Naive thymus-derived CD4-positive, alpha-beta T cell (primary cell): Measurements from ENCODE around the gene TRIM10. TPM values are rescaled to one million over a fixed set of nuclear protein-coding genes. Genes with fewer than 3 reads are reported as not detected.

Experiments used
- ATAC-seq: fragments of 150-1000 bp; cut with Tn5 transposase; 2 replicates; pipeline ENCODE4 v1.10.0; 2021; ENCODE audit warnings: mild to moderate bottlenecking, moderate library complexity
- CTCF ChIA-PET: fragments of 350-600 bp; sonication (Branson Sonifier 250); formaldehyde crosslinking; loops from one replicate; lab custom pipeline; 2021; ENCODE audit warnings: antibody characterized with exemption; lab: Charles Lee
- POLR2A ChIA-PET: fragments of 350-600 bp; sonication (Branson Sonifier 250); formaldehyde crosslinking; loops from one replicate; lab custom pipeline; 2021; ENCODE audit warnings: antibody characterized with exemption, inconsistent platforms; lab: Charles Lee
- DNase-seq, 9 donors: peaks; one replicate each; pipeline versions ENCODE4 v3.0.0 to v3.0.0-alpha.2; 2020 to 2022; ENCODE audit warnings: mixed read lengths in 1 of 9
- H3K27ac ChIP-seq: one replicate; pipeline ENCODE4 v1.7.0; 2013; ENCODE audit warnings: mild to moderate bottlenecking, low read depth, low read length, moderate library complexity
- H3K27me3 ChIP-seq, 2 donors: one replicate each; pipeline ENCODE4 v1.7.0; 2013; ENCODE audit warnings: low read length in 2 of 2, mild to moderate bottlenecking in 2 of 2, moderate library complexity in 2 of 2; ENCODE audit not compliant: control insufficient read depth in 2 of 2, insufficient read depth in 2 of 2
- H3K36me3 ChIP-seq, 3 experiments: 1 replicate in 2 of 3; 2 replicates in 1 of 3; pipeline ENCODE4 v1.7.0; 2013; ENCODE audit warnings: low read length in 3 of 3, mild to moderate bottlenecking in 3 of 3, moderate library complexity in 1 of 3; ENCODE audit not compliant: insufficient read depth in 3 of 3, control insufficient read depth in 2 of 3
- H3K4me1 ChIP-seq, 2 donors: one replicate each; pipeline ENCODE4 v1.7.0; 2013; ENCODE audit warnings: low read length in 2 of 2, mild to moderate bottlenecking in 2 of 2, moderate library complexity in 1 of 2; ENCODE audit not compliant: control insufficient read depth in 2 of 2, insufficient read depth in 2 of 2
- H3K4me3 ChIP-seq: 2 replicates; pipeline ENCODE4 v1.7.0; 2013; ENCODE audit warnings: mild to moderate bottlenecking, low read length
- H3K9me3 ChIP-seq, 3 experiments: 1 replicate in 2 of 3; 2 replicates in 1 of 3; pipeline ENCODE4 v1.7.0; 2013; ENCODE audit warnings: low read length in 3 of 3; ENCODE audit not compliant: control insufficient read depth in 2 of 3
- H3K27ac Mint-ChIP-seq, 9 donors: one replicate each; pipeline ENCODE4 v1.8.0; 2020 to 2022; ENCODE audit warnings: mixed read lengths in 9 of 9, mild to moderate bottlenecking in 8 of 9, moderate library complexity in 5 of 9, inconsistent platforms in 2 of 9
- H3K27me3 Mint-ChIP-seq, 5 donors: one replicate each; pipeline ENCODE4 v1.8.0; 2021 to 2022; ENCODE audit warnings: mixed read lengths in 5 of 5, mild to moderate bottlenecking in 1 of 5
- H3K36me3 Mint-ChIP-seq, 5 donors: one replicate each; pipeline ENCODE4 v1.8.0; 2020 to 2022; ENCODE audit warnings: mixed read lengths in 5 of 5, mild to moderate bottlenecking in 3 of 5, inconsistent platforms in 1 of 5
- H3K4me1 Mint-ChIP-seq, 7 donors: one replicate each; pipeline ENCODE4 v1.8.0; 2020 to 2022; ENCODE audit warnings: mixed read lengths in 7 of 7, mild to moderate bottlenecking in 3 of 7, inconsistent platforms in 1 of 7
- H3K4me3 Mint-ChIP-seq, 10 donors: one replicate each; pipeline ENCODE4 v1.8.0; 2020 to 2022; ENCODE audit warnings: mild to moderate bottlenecking in 10 of 10, mixed read lengths in 10 of 10, moderate library complexity in 6 of 10, inconsistent platforms in 2 of 10
- H3K9me3 Mint-ChIP-seq, 11 donors: one replicate each; pipeline ENCODE4 v1.8.0; 2020 to 2022; ENCODE audit warnings: mixed read lengths in 11 of 11, mild to moderate bottlenecking in 4 of 11, inconsistent platforms in 1 of 11, moderate library complexity in 1 of 11
- intact Hi-C, 2 donors: fragments of 100-400 bp; cut with micrococcal nuclease; formaldehyde crosslinking; loops; one replicate each; pipeline ENCODE4 v1.15.1; 2023
- polyA plus RNA-seq, 2 donors: library from polyadenylated mRNA; unstranded; fragments of 300-500 nt; fragmentation: Illumina TruSeq; gene quantifications; one replicate each; pipeline ENCODE4 v1.2.3, GENCODE V29; 2021
- total RNA-seq, 6 experiments: library from RNA in 5 of 6; stranded (reverse) in 5 of 6; gene quantifications; 1 replicate in 5 of 6; 2 replicates in 1 of 6; pipeline ENCODE4 v1.2.3 and lab custom pipeline; 2021 to 2026

TRIM10 gene
- total and polyA plus RNA-seq, 7 experiments from 2014 or later: 0.12 TPM; not detected in 6

DNA sequence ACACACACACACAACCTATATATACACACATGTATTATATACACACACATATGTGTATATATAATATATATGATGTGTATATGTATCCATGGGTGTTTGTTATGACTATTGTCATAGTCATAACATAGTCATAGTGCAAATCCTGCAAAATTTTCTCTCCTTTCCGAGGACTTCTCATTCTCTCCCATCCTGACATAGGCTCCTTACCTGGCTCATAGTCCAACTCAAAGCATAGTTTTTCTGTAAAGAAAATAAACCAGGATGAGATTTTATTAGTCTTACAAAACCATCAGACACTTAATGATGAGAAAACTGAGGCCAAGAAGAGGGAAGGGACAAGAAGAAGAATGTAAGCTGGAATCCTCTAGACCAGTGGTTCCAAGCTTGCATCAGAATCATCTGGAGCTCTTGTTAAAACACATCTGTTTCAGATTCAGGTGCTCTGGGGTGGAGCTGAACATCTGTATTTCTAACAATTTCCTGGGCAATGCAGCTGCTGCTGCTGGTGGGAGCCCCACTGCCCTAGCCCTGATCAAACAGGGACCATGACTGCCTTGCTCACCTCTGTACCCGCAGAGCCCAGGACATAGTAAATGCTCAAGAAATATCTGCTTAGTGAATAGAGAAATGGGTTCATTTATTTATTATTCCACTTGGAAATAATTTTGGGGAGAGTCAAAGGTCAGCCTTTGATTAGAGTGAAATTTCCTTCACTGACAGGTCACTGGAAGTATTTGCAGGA, 5.3 kb downstream of the TRIM10 start:
- Mint-ChIP-seq H3K27ac (no peak overlapping the region), H3K27me3 (peaks cover 9 to 38% (median 19%) of the 10 kb centered on the region in 5 donors), H3K9me3 (no peaks in the 10 kb centered on the region), H3K4me1 (peaks cover 0 to 27% (median 4%) of the 10 kb centered on the region in 7 donors), H3K4me3 (no peak overlapping the region), H3K36me3 (no peaks in the 10 kb centered on the region)
- intact Hi-C loops: no loop called here
- no peak for ATAC-seq
- Histone ChIP-seq H3K4me3 (no peak overlapping the region), H3K9me3 (no peaks in the 10 kb centered on the region), H3K27ac (no peak overlapping the region), H3K27me3 (no peaks in the 10 kb centered on the region), H3K4me1 (no peaks in the 10 kb centered on the region), H3K36me3 (no peaks in the 10 kb centered on the region)
- DNase-seq: no peak
- ChIA-PET POLR2A (no interaction called here), CTCF (no interaction called here)

DNA sequence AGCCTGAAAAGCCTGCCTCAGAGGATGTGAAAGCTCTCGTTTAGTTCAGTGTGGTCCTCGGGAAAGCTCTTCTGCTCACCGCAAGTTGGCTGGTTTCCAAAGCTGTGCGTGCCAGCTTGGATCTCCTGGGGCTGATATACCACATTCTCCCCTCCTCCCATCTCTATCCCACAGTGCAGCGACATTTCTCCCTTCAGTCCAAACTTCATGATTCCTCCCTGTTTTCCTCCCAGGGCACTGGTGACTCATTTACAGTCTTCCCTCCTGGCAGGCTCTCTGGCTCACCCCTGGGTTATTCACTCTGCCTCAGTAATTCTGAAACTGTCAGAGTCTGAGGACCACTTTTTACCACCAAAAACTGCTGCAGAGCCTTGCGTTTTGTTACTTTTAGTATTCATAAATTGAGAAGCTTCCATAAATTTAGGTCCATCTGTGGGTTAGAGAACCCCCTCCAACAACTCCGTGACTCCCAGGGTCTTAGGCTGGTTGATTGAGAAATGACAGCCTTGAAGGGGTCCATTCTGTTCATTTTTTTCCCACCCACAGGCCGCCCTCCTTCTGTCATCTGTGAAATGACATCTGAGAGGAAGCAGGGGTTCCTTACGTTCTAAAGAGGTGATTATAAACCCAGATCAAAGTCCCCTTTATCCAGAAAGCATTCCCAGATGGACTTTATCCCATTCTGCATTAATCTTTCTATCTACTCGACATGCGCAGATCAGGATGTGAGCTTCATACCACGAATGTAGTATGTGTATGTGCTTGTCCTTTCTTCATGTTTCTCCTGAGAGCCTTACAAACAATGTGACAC, 6.1 kb downstream of the TRIM10 start:
- H3K27ac Mint-ChIP-seq: no peak overlapping the region

DNA sequence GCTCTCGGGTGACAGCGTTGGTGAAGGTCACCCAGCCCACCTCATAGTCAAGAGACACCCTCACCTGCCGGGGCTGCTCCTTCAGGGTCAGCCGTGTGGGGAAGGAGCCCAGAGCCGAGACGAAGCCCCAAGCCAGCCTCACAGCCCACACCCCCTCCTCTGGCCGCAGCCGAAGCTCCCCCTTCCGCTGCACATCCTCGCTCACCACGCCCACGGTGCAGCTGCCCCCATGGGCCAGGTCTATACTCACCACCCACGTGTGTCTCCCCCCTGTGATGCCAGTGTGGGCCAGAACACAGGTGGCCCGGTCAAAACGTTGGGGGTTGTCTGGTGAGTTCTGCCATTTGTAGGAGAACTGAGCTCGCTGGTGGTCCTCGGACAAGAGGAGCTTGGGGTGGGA, 7.0 kb downstream of the TRIM10 start:
- Histone ChIP-seq H3K27ac (no peak overlapping the region), H3K4me3 (no peak overlapping the region), H3K27me3 (no peaks in the 10 kb centered on the region), H3K4me1 (no peaks in the 10 kb centered on the region), H3K9me3 (no peaks in the 10 kb centered on the region), H3K36me3 (no peaks in the 10 kb centered on the region)
- H3K4me3 Mint-ChIP-seq: no peak overlapping the region
- no peaks in the 10 kb centered on the region for H3K9me3 Mint-ChIP-seq
- POLR2A ChIA-PET: no interaction called here
- peaks cover 10 to 46% (median 16%) of the 10 kb centered on the region in 5 donors for H3K27me3 Mint-ChIP-seq
- H3K4me1 Mint-ChIP-seq: peaks cover 0 to 24% (median 4%) of the 10 kb centered on the region in 7 donors
- no peaks in the 10 kb centered on the region for H3K36me3 Mint-ChIP-seq
- DNase-seq (no peak), ATAC-seq (no peak)
- CTCF ChIA-PET: no interaction called here
- no peak overlapping the region for H3K27ac Mint-ChIP-seq
- intact Hi-C loops: no loop called here

More for the DNA sequence above, 6.1 kb downstream of the TRIM10 start:
- Mint-ChIP-seq H3K4me1 (peaks cover 0 to 27% (median 4%) of the 10 kb centered on the region in 7 donors), H3K4me3 (no peak overlapping the region), H3K36me3 (no peaks in the 10 kb centered on the region), H3K27me3 (peaks cover 9 to 45% (median 19%) of the 10 kb centered on the region in 5 donors), H3K9me3 (no peaks in the 10 kb centered on the region)
- Histone ChIP-seq H3K4me1 (no peaks in the 10 kb centered on the region), H3K27ac (no peak overlapping the region), H3K4me3 (no peak overlapping the region), H3K27me3 (no peaks in the 10 kb centered on the region), H3K36me3 (no peaks in the 10 kb centered on the region), H3K9me3 (no peaks in the 10 kb centered on the region)
- ChIA-PET POLR2A (no interaction called here), CTCF (no interaction called here)
- DNase-seq: no peak
- ATAC-seq: no peak
- intact Hi-C loops: no loop called here

DNA sequence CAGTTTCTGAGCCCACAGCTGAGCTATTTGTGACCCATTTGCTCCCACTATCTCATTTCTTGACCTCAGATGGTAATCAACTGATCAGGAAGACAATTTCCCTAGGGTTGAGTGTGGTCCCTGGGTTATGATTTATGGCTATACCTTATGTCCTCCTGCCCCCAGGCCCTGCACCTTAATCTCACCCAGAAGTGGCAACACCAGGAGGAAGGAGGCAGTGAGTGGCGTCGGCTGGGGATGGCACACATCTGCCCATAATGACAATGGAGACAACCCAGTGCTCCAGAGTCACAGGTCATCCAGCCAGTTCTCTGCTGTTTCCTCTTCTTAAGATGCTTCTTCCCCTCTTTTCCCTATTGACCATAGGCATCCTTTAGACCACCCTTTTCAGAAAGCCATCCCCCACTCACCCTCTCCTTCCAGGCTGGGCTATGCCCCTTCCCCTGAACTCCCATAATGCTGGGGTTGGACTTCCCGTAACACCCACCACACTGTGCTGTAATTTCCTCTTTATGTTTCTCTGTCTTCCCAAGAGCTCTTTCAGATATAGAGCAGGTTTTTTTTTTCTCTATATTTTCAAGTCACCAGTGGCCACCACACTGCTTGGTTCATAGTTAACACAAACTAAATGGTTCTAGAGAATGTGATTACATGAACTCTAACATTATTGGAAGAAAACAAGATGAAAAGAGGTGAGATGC, 8.0 kb downstream of the TRIM10 start:
- no peaks in the 10 kb centered on the region for H3K36me3 ChIP-seq
- peaks cover 10 to 44% (median 16%) of the 10 kb centered on the region in 5 donors for H3K27me3 Mint-ChIP-seq
- CTCF ChIA-PET: no interaction called here
- ATAC-seq (no peak), DNase-seq (no peak)
- no peaks in the 10 kb centered on the region for H3K27me3 ChIP-seq
- H3K9me3 ChIP-seq: no peaks in the 10 kb centered on the region
- no peak overlapping the region for H3K4me3 ChIP-seq
- intact Hi-C loops: no loop called here
- H3K36me3 Mint-ChIP-seq: no peaks in the 10 kb centered on the region
- no peak overlapping the region for H3K27ac ChIP-seq
- no peak overlapping the region for H3K4me3 Mint-ChIP-seq
- H3K4me1 Mint-ChIP-seq: peaks cover 0 to 14% (median 4%) of the 10 kb centered on the region in 7 donors
- POLR2A ChIA-PET: no interaction called here
- no peak overlapping the region for H3K27ac Mint-ChIP-seq
- no peaks in the 10 kb centered on the region for H3K9me3 Mint-ChIP-seq
- H3K4me1 ChIP-seq: no peaks in the 10 kb centered on the region

DNA sequence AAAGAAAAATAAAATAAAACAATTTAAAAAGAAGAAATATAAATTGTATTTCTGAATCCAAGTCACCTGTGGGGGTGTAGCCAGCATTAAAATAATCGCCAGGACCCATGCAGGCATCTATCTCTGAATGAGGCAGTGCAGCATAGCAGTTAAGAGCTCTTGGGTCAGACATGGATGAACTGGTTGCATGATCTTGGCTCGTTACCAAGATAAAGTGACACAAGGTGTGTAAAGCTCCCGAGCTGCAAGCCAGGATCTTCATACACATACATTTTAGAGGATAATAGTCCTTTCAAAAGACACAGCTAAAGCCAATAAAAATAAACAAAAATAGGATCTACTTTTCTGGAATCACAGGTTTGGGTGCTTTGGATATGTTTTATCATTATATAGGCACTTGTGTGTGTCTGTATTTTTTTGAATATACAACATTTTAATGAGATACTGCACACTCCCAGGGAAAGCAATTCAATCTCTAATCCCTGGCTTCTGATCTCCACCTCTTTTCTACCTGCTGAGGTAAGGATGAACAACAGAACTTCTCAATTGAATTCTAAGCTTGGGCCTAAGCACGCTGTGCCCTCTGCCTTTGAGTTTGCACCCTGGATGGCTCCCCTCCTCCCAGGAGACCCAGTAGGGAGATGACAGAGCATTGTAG, 8.9 kb downstream of the TRIM10 start:
- no peak overlapping the region for H3K4me3 ChIP-seq
- no peaks in the 10 kb centered on the region for H3K27me3 ChIP-seq
- H3K9me3 ChIP-seq: no peaks in the 10 kb centered on the region
- H3K36me3 Mint-ChIP-seq: no peaks in the 10 kb centered on the region
- no peak overlapping the region for H3K27ac Mint-ChIP-seq
- H3K4me3 Mint-ChIP-seq: no peak overlapping the region
- H3K27me3 Mint-ChIP-seq: peaks cover 10 to 47% (median 24%) of the 10 kb centered on the region in 5 donors
- H3K4me1 Mint-ChIP-seq: peaks cover 0 to 15% (median 4%) of the 10 kb centered on the region in 7 donors
- no peak overlapping the region for H3K27ac ChIP-seq
- POLR2A ChIA-PET: no interaction called here
- DNase-seq (no peak), ATAC-seq (no peak)
- intact Hi-C loops: no loop called here
- CTCF ChIA-PET: no interaction called here
- no peaks in the 10 kb centered on the region for H3K9me3 Mint-ChIP-seq
- no peaks in the 10 kb centered on the region for H3K4me1 ChIP-seq
- H3K36me3 ChIP-seq: no peaks in the 10 kb centered on the region

DNA sequence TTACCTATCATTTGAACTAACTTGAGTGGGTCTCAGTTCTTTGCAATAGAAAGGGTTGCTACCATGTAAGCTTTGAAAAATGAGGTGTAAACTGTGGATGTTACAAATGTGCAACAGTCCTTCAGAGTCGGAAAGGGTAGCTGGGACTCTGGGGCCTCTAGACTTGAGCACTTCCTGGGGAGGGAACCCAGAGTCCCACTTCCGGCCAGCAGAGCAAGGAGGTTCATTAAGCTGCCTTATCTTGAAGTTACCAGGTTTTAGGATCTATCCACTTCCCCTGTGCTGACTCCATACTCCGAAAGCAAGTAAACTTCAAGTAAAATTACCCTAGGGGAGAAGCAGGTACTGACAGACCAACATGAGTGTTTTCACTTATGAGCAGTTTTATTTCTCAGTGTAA, 9.4 kb downstream of the TRIM10 start:
- H3K4me3 ChIP-seq: no peak overlapping the region
- no peak overlapping the region for H3K27ac Mint-ChIP-seq
- no peaks in the 10 kb centered on the region for H3K9me3 ChIP-seq
- peaks cover 10 to 51% (median 26%) of the 10 kb centered on the region in 5 donors for H3K27me3 Mint-ChIP-seq
- intact Hi-C loops: no loop called here
- CTCF ChIA-PET: no interaction called here
- H3K4me1 Mint-ChIP-seq: peaks cover 0 to 16% (median 4%) of the 10 kb centered on the region in 7 donors
- no peaks in the 10 kb centered on the region for H3K9me3 Mint-ChIP-seq
- DNase-seq (no peak), ATAC-seq (no peak)
- no peaks in the 10 kb centered on the region for H3K36me3 Mint-ChIP-seq
- no peak overlapping the region for H3K4me3 Mint-ChIP-seq
- H3K27me3 ChIP-seq: no peaks in the 10 kb centered on the region
- H3K4me1 ChIP-seq: no peaks in the 10 kb centered on the region
- H3K36me3 ChIP-seq: no peaks in the 10 kb centered on the region
- POLR2A ChIA-PET: no interaction called here
- no peak overlapping the region for H3K27ac ChIP-seq
